ENCODE measurements around the gene OR52E4.

DNA sequence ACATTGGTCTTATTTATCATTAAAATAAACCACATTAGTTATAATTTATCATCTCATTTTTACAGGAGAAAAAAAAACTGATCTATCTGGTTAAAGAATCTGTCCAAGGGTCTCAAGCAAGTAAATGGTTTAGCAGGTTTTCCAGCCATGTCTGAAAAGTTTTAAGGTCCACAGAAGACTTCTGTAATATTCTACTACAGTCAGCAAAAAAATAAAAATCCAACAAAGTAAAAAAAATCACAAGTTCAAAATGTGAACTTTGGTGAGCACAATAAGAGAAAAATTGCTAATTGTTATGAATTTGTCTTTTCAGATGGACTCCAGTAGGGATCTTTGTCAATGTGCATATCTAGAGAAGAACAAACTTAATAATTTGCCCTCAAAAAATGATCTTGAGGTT, 1.3 kb downstream of the OR52E4 start:
- TF ChIP-seq, protein P1, sequence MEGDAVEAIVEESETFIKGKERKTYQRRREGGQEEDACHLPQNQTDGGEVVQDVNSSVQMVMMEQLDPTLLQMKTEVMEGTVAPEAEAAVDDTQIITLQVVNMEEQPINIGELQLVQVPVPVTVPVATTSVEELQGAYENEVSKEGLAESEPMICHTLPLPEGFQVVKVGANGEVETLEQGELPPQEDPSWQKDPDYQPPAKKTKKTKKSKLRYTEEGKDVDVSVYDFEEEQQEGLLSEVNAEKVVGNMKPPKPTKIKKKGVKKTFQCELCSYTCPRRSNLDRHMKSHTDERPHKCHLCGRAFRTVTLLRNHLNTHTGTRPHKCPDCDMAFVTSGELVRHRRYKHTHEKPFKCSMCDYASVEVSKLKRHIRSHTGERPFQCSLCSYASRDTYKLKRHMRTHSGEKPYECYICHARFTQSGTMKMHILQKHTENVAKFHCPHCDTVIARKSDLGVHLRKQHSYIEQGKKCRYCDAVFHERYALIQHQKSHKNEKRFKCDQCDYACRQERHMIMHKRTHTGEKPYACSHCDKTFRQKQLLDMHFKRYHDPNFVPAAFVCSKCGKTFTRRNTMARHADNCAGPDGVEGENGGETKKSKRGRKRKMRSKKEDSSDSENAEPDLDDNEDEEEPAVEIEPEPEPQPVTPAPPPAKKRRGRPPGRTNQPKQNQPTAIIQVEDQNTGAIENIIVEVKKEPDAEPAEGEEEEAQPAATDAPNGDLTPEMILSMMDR (IDR thresholded peaks at IDR 0.05; ENCODE audit: extremely low read depth in 1 of 2, insufficient read depth in 1 of 2, low read depth in 1 of 2, low read length in 2 of 2), result no peak
- no peak for TF ChIP-seq EZH2 (IDR thresholded peaks at IDR 0.05; ENCODE audit: borderline replicate concordance, low read depth, low read length, severe bottlenecking)
- no peak for TF ChIP-seq POLR2A (IDR thresholded peaks at IDR 0.05; ENCODE audit: low read depth, low read length)
- no peak for TF ChIP-seq POLR2AphosphoS5 (IDR thresholded peaks at IDR 0.05; ENCODE audit: insufficient read depth, low read depth, low read length)
- TF ChIP-seq, protein P2, sequence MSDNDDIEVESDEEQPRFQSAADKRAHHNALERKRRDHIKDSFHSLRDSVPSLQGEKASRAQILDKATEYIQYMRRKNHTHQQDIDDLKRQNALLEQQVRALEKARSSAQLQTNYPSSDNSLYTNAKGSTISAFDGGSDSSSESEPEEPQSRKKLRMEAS (IDR thresholded peaks at IDR 0.05; ENCODE audit: insufficient read depth, insufficient read length), result no peak
